OCI-LY7 (cell line): ENCODE measurements around the gene KDM5D. TPM values are rescaled to one million over a fixed set of nuclear protein-coding genes. Genes with fewer than 3 reads are reported as not detected.

Experiments
- BruUV-seq: library from RNA; stranded (reverse); fragments of 400-500 nt; replicated peaks from 2 replicates; lab custom pipeline; 2021; lab: Mats Ljungman, UMichigan
- CTCF ChIA-PET: fragments of 300-600 bp; sonication (Branson Sonifier 250); formaldehyde crosslinking; loops from one replicate; lab custom pipeline; 2022; ENCODE audit warnings: antibody characterized with exemption; ENCODE audit not compliant: unreplicated experiment; lab: Charles Lee
- POLR2A ChIA-PET: fragments of 300-600 bp; sonication (Branson Sonifier 250); formaldehyde crosslinking; loops from one replicate; lab custom pipeline; 2022; ENCODE audit warnings: antibody characterized with exemption; lab: Charles Lee
- DNase-seq: peaks from one replicate; pipeline ENCODE4 v3.0.0-alpha.2; 2015; ENCODE audit warnings: low spot score
- H2AFZ ChIP-seq: fragments of 200-600 bp; sonication (generic), shearing (Covaris generic); 2 replicates; pipeline ENCODE4 v1.6.1; 2014; ENCODE audit warnings: mild to moderate bottlenecking, antibody characterized with exemption, low read length, moderate library complexity
- H3K27ac ChIP-seq: fragments of 200-600 bp; sonication (generic); 2 replicates; pipeline ENCODE4 v1.5.1; 2014; ENCODE audit warnings: mixed run types, low read depth, mild to moderate bottlenecking, moderate library complexity, low read length, inconsistent platforms; ENCODE audit not compliant: poor library complexity, severe bottlenecking
- H3K36me3 ChIP-seq: fragments of 200-600 bp; sonication (generic); 2 replicates; pipeline ENCODE4 v1.6.1; 2014; ENCODE audit warnings: mild to moderate bottlenecking, antibody characterized with exemption, low read length, moderate library complexity, mixed read lengths; ENCODE audit not compliant: insufficient read depth
- H3K4me1 ChIP-seq: fragments of 200-600 bp; sonication (generic); 2 replicates; pipeline ENCODE4 v1.5.1; 2014; ENCODE audit warnings: mild to moderate bottlenecking, low read length; ENCODE audit not compliant: insufficient read depth, poor library complexity, severe bottlenecking
- H3K4me2 ChIP-seq: fragments of 200-600 bp; sonication (generic); 2 replicates; pipeline ENCODE4 v1.6.1; 2014; ENCODE audit warnings: mild to moderate bottlenecking, low read length
- H3K4me3 ChIP-seq: fragments of 200-600 bp; sonication (generic); 2 replicates; pipeline ENCODE4 v1.5.1; 2014; ENCODE audit warnings: mild to moderate bottlenecking, low read depth, low read length; ENCODE audit not compliant: poor library complexity, severe bottlenecking
- H3K79me2 ChIP-seq: fragments of 200-600 bp; sonication (generic); 2 replicates; pipeline ENCODE4 v1.6.1; 2016; ENCODE audit warnings: low read depth, mild to moderate bottlenecking, low read length, moderate library complexity, mixed read lengths; ENCODE audit not compliant: insufficient read depth
- H3K9me2 ChIP-seq: fragments of 200-600 bp; sonication (generic); 2 replicates; pipeline ENCODE4 v1.6.1; 2016; ENCODE audit warnings: mild to moderate bottlenecking, low read length, mixed read lengths; ENCODE audit not compliant: insufficient read depth
- H3K9me3 ChIP-seq: fragments of 200-600 bp; sonication (generic); 2 replicates; pipeline ENCODE4 v1.6.1; 2014; ENCODE audit warnings: mild to moderate bottlenecking, mixed run types, low read length, mixed read lengths
- H4K20me1 ChIP-seq: fragments of 200-600 bp; sonication (generic); 2 replicates; pipeline ENCODE4 v1.6.1; 2014; ENCODE audit warnings: mild to moderate bottlenecking, antibody characterized with exemption, low read length, moderate library complexity, mixed read lengths; ENCODE audit not compliant: insufficient read depth
- EZH2phosphoT487 ChIP-seq: fragments of 200-600 bp; sonication (generic); IDR thresholded peaks from 2 replicates; pipeline ENCODE4 v1.6.1; 2018; ENCODE audit warnings: low read depth, borderline replicate concordance, mild to moderate bottlenecking, mixed run types, antibody characterized with exemption, low read length, moderate library complexity, mixed read lengths
- intact Hi-C: fragments of 100-400 bp; cut with micrococcal nuclease; formaldehyde crosslinking; loops from one replicate; pipeline ENCODE4 v1.10.0; 2022; ENCODE audit not compliant: unreplicated experiment
- total RNA-seq, 2 experiments: library from RNA; depleted of rRNA in 1 of 2; stranded (reverse); fragments of >200 nt in 1 of 2; shearing (Covaris generic) in 1 of 2; gene quantifications; 2 replicates each; pipeline ENCODE4 v1.2.3, GENCODE V29; 2014 to 2022
- TF ChIP-seq, protein P1 (sequence below): fragments of 200-600 bp; sonication (generic); conservative IDR thresholded peaks from 2 replicates; pipeline ENCODE4 v1.5.1; 2014; ENCODE audit warnings: mild to moderate bottlenecking, antibody characterized with exemption, low read length, moderate library complexity, mixed read lengths

Gene KDM5D
- total RNA-seq, 2 experiments from 2014 or later, result 47.0 to 52.4 TPM

DNA sequence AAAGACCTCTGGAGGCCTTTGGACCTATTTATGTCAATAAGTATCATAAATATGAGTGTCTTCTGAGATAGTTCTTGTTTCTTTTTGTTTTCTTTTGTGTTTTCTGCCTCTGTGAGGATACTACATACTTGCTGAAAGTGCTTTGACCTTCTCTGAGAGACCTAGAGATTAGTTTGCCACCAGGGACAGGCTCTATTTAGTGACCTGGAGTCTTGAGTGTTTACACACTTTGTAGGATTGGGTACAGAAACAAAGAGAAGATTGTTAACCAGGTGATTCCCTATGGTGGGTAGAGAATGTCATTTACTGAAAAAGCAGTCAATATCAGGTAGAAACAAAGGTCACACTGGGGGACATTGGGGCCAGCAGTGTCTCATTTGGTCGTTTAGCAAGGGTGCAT lies 63.7 kb downstream of the KDM5D start:
- Histone ChIP-seq H3K79me2 (no peaks in the 10 kb centered on the region), H4K20me1 (no peaks in the 10 kb centered on the region), H3K27ac (no peak overlapping the region), H2AFZ (no peak overlapping the region), H3K9me3 (no peaks in the 10 kb centered on the region), H3K4me3 (no peak overlapping the region), H3K4me1 (no peaks in the 10 kb centered on the region), H3K36me3 (no peaks in the 10 kb centered on the region), H3K9me2 (no peaks in the 10 kb centered on the region), H3K4me2 (no peak overlapping the region)
- TF ChIP-seq EZH2phosphoT487, result no peak
- TF ChIP-seq, protein P1, sequence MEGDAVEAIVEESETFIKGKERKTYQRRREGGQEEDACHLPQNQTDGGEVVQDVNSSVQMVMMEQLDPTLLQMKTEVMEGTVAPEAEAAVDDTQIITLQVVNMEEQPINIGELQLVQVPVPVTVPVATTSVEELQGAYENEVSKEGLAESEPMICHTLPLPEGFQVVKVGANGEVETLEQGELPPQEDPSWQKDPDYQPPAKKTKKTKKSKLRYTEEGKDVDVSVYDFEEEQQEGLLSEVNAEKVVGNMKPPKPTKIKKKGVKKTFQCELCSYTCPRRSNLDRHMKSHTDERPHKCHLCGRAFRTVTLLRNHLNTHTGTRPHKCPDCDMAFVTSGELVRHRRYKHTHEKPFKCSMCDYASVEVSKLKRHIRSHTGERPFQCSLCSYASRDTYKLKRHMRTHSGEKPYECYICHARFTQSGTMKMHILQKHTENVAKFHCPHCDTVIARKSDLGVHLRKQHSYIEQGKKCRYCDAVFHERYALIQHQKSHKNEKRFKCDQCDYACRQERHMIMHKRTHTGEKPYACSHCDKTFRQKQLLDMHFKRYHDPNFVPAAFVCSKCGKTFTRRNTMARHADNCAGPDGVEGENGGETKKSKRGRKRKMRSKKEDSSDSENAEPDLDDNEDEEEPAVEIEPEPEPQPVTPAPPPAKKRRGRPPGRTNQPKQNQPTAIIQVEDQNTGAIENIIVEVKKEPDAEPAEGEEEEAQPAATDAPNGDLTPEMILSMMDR, result no peak
- intact Hi-C loops, result no loop called here
- BruUV-seq, result no TSS peak
- ChIA-PET CTCF (no interaction called here), POLR2A (interaction anchor here (0.9 kb wide), 1 partner anchor 23 kb away, joined by 3 read pairs; no protein-coding TSS in a partner anchor)
- no peak for DNase-seq
